ELR (cell line): ENCODE results near the gene CDK5.
"Not testable (repeated sequence)": the region's sequence is repeated elsewhere in the genome, so short reads cannot be mapped to it uniquely, and the experiment has no call there.

Experiments
- DNase-seq: peaks from one replicate; pipeline ENCODE4 v3.0.0-alpha.2; 2015; ENCODE audit warnings: low read depth

CDK5 gene

DNA sequence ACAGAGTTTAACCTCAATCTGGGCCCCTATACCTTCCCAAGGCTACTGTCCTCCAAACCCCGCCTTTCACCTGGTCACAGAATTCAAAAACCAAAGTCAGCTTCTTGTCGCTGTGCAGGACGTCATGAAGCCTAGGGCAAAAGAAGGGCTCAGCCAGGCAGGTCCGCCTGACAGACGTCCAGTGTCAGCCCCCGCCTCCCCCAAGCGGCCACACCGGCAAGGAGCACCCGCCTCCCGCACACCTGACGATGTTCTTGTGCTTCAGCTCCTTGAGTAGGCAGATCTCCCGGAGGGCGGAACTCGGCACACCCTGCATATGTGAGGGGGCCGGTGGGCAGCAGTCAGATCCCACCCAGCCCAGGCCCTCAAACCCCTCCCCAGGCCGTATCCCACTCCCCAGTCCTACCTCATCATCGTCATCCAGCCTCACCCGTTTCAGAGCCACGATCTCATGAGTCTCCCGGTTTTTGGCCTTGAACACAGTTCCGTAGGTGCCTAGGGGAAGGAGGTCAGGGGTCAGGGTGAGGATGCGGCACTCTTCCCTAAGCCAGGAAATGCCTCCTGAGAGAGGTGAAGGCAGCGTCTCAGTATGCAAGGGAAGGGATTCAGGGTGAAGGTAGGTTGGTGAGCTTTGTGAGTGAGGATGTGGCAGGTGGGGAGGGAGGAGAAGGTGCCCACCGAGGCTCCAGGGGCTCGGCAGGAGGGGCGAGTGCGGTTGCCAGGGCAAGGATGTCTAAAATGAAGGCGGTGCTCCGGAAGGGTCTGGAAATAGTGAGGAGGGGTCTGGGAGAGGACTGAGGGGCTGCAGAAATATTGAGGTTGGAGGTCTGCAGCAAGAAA is 811 bp downstream of the CDK5 start:
- no peak for DNase-seq

DNA sequence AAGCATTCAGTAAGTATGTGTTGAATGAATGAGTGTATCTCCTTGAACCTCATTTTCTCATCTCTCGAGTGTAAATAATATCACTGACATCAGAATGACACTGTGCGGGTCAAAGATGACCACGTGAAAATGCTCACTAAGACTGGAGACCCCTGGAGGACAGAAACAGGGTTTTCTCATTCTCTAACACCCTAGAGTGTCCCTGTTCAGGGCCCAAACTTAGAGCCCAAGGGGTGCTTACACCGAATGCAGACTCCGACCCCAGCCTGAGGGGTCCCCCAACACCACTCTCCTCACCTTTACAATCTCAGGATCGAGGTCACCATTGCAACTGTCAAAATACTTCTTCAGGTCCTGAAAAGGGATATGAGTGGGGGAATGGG is 1.4 kb downstream of the CDK5 start:
- DNase-seq, result no peak

GRCh38 chr7:151053751-151054150 is 3.9 kb downstream of the CDK5 start:
- DNase-seq, result no peak

- no peak for DNase-seq
These were observed 4.6 kb downstream of the CDK5 start for GRCh38 chr7:151053096-151053495.

DNA sequence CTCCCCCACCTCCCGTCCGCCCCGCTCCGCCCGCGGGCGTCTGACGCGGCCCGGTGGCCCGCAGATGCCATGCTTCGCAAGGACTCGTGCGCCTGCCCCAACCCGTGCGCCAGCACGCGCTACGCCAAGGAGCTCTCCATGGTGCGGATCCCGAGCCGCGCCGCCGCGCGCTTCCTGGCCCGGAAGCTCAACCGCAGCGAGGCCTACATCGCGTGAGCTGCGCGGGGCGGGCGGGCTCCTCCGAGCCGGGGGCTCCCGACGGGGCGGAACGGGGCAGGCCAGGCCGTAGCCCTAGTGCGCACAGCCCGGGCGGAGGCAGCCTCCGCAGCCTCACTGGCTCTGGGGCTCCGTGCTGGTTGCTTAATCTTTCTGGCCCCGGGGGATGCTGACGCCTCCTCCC is 6.6 kb downstream of the CDK5 start:
- DNase-seq, result peak; percentile 59

GRCh38 chr7:151048911-151049463 is 8.7 kb downstream of the CDK5 start:
- DNase-seq, result no peak

DNA sequence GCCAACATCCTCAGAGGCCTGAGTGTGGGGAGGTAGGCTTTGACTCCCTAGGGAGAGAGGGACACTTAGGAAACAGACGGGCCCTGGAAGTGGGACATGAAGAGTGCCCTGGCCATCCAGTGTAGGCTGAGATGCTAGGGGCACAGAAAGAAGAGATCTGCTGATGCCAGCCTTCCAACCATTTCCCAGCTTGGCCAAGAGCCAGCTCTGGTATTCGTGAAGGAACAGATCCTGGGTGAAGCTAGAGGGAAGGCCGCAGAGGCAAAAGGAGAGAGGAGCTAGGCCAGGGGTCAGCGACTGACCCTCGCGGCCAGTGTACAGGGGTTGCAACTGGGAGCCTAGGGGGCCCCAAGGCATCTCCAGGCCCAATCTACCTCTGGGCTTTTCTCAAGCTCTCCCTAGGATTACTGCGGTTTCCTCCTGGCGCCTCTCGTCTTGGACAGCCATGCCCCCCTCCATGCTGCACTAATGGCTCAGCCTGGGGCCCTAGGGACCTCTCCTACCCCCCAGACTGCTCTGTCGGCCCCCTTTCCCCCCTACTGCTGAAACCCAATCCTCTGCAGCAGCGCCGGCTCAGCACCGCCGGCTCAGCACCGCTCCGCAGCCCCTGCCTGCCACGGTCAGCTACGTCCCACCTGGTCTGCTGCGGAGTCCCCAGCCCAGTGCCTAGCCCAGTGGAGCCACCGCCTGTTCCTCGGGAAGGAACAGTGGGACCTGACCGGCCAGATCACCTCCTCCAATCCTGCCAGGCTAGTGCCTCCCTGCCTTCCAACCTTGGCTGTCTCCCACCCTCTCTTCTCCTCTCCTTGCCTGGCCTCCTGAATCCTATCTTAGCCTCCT is 9.5 kb downstream of the CDK5 start, which contains the start of gene ASIC3:
ASIC3 (plus strand) TSS at position 556 of the 840 bp plus-strand sequence. CDS start 355 bp downstream, outside the sequence.
- no peak for DNase-seq

DNA sequence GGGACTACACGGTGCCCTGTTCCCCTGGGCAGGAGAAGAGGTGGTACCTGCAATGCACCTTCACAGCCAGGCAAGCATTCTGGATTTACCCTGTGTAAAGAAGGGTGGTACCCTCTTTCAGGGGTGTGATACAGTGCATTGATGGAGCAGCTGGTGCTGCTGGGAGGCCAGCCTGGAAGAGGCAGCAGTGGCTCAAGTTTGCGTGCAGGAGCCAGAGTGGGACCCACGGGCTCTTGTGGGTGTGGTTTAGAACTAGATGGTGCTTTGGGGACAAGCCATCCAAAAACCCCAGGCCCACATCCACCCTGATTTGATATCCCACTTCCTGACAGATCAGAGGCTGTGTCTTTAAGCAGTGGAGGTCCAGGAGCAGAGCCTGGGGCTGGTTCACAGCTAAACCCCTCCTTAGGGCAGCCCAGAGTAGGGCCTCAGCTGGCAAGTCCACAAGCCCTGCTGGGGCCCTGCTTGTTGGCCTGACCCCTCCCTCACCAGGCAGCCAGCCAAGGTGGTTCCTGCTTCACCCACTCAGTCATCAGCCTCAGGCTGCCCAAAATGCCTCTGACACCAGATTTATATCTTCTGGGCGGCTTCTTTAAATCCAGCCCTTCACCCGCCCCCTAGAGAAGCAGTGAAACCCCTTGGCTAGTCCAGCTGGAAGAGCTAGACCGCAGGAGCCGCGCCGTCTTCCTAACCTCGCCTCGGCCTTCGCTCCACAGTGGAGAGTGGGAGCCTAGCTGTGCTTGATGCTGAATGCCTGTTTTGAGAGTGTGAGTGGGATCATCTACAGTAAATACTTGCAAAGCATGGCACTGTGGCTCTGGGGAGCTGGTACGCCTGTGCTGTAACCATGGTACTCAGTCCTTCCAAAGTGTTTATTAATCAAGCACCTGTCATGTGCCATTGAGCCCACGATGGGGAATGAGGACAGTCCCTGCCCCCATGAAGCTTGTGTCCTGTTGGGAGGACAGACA is 10.8 kb downstream of the CDK5 start:
- DNase-seq, result peak; percentile 45

DNA sequence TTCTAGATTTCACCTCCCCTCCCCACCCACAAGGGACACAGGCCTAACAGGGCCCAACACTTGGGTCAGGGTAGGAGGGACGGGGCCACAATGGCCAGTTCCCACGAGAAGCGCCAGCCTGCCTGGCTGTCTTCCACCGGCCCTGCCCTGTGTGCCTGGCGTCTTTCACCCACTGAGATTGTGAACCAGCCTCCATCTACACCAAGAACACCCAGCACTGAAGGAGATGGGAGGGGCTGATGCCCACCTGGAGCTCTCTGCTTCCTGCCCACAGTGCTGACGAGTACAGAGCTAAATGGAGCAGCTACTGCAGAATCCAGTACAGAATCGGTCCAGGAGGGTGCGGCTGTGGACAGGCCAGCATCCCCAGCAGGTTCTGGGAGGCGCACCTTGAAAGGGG is 11.7 kb downstream of the CDK5 start:
- no peak for DNase-seq

DNA sequence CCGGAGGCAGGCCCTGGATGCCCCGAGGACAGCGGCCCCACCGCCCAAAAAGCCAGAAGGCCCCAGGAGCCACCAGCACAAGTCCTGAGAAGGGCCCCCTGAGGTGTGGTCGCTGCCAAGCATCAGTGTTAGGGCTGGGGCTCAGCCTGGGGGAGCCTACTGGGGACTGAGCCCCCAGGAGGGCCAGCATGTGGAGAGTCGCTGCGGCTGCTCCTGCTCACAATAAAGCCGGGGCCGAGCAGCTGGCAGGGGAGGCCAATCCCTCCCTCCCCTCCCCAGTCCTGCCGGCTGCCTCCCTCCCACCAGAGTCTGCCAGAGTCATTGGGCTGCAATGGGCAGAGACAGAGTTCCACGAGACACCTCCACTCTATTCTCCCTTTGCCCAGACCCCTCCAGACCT is 12.4 kb downstream of the CDK5 start:
- DNase-seq, result no peak

GRCh38 chr7:151043959-151044358 is 13.7 kb downstream of the CDK5 start:
- DNase-seq, result no peak

- not testable (repeated sequence) for DNase-seq
These were observed 14.2 kb downstream of the CDK5 start for GRCh38 chr7:151043449-151043848.

DNA sequence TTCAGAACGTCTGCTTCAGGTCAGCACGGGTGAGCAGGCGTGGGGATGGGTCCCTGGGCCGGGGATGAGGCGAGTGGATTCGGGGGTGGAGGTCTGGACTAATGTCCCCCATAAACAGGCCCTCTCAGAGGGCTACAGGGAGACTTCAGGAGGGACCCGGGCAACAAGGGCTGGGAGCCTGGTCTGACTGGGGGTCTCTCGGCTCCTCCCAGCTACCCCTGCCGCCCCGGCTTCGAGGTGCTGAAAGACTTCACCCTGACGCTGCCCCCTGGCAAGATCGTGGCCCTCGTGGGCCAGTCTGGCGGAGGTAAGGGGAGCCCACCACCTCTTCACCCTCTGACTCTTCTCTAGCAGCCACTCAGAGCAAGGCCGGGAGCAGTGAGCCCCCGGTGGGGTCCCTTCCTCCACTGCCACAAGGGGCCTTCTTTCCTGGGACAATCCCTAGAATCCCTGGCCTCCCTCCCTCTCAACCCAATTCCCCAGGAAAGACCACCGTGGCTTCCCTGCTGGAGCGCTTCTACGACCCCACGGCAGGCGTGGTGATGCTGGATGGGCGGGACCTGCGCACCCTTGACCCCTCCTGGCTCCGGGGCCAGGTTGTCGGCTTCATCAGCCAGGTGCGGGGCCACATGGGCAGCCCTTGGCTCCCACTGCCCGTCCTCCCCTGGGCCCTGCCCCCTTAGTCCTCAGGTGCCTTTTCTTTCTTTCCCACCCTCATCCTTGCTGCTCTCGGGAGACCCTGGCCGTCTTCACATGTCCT is 16.9 kb downstream of the CDK5 start:
- DNase-seq, result no peak

DNA sequence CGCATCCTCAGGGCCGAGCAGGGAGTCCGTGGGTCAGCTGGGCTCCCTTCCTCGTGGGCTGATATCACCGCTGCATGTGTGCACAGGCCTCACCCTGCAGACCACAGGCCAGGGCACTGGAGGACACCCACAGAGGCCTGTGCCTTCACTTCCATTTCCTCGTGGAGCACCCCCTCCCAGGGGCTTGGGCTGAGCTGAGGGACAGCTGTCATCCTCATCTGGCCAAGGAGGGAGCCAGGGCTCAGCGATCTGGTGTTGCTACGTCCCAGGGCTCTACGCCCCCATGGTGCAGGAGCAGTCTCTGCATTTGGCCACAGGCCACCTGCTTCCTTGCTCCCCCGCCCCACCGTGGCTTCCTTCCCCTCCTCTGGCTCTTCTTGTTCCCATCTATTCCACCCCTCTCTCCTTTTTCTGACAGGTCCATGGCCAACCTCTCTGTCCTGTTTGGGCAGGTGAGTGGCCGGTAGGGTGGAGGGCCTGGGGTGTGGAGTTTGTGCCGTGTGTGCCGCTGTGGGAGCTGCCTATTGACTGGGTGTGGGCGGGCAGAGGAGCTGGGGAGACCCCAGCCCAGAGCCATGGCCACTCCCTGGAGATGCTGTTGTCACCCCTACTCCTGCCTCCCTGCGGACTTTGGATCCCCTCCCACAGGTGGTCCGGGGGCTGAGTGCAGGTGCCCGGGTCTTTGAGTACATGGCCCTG is 17.7 kb downstream of the CDK5 start:
- DNase-seq, result no peak

DNA sequence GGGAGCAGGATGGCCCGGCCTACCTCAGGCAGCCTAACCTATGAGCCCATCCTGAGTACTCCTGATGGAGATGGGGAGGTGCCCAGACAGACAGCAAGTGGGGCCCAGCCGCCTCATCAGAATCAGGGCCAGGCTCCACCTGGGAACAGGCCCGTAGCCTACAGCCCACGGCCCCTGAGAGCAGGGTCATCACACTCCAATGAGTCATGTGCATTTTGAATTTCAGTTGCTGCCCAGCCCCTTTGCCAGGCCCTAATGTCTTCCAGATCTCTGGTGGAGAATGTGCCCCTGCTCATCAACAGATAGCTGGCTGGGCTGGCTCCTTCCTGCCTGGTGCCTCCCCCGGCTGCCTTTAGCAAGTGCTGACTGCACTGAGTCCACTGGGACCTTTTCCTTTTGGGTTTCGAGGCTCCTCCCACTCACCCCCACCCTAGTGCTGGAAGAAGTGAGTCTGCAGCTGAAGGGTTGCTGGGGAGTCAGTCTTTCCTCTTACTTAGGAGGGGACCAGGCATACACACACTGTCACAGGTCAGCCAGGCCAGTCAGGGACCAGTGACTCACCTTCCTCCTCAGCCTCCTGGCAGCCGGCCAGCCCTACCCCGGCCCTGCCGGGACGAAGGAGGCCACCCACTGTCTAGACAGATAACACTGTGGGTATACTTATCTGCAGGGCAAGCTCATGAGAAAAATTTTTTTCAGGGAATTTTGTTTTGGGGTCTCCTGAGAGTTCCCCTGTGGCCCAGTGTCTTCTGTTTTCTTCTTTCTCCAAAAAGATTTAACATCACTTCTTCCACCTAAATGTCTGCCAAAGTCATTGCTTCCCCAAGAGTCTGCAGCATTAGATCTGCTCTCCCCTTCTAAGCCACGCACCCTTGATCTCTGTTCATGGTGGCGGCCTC is 18.5 kb downstream of the CDK5 start:
- DNase-seq, result peak; percentile 91

DNA sequence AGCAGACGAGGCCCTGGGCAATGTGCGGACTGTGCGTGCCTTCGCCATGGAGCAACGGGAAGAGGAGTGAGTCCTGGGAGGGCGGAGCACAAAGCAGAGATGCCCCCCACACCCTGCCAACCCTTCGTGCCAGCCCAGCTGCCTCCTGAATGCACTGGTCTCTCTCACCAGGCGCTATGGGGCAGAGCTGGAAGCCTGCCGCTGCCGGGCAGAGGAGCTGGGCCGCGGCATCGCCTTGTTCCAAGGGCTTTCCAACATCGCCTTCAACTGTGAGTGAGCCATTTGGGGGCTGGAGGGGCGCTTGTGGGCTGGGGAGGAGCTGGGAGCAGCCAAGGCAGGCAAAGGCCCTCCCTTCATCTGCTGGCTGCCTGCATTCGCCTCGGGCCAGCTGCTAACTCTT is 21.8 kb downstream of the CDK5 start:
- DNase-seq, result no peak

DNA sequence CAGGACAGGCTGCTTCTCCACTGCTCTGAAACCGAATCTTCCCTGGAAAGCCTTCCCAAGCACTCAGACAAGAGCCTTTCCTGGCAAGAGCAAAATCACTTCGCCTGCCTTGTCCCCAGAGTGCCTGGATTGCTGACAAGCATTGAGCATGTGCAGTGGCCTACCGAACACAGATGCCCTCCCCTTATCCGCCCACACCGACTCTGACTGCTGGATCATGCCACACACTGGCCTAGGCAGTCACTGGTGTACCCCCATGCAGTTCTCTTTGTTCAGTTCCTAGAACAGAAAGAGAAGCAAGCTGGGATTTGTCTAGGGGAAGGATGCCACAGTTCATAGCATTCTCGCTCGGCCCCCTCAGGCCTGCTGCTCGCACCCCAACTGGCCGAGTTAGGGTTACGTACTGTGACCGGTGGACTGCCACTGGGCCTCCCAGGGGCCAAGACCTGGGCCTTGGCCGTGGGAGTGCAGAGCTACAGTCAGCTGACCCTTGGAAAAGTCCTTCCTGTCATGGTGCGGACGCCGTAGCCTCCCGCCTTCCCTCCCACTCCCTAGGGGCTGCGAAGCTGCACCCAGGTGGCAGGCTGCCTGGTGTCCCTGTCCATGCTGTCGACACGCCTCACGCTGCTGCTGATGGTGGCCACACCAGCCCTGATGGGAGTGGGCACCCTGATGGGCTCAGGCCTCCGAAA is 22.5 kb downstream of the CDK5 start:
- DNase-seq, result no peak

DNA sequence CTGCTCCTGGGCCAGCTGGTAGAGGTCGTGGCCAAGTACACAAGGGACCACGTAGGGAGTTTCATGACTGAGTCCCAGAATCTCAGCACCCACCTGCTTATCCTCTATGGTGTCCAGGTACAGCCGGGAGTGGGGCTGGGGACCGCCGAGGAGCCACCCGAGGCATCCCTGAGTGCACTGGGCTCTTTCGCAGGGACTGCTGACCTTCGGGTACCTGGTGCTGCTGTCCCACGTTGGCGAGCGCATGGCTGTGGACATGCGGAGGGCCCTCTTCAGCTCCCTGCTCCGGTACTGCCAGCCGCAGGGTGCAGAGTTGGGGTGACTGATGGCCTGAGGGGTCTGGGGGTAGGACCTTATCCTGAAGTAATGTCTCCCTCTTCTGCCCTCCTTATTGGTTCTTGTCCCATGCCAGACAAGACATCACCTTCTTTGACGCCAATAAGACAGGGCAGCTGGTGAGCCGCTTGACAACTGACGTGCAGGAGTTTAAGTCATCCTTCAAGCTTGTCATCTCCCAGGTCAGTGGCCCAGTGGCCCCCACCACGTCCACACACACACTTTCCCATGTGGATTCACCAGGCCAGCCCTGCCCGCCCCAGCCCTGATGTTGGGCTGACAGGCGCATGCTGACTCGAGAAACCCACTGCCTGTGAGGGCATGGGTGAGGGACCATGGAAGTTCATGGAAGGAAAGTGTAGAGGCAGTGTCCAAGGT is 23.2 kb downstream of the CDK5 start:
- DNase-seq, result no peak
